Measurements from ENCODE around the gene CREB3L1. TPM values are rescaled to one million over a fixed set of nuclear protein-coding genes. Genes with fewer than 3 reads are reported as not detected.
A peak's percentile ranks its signal among the peaks of the same experiment; 100 is the strongest.

Gene CREB3L1
- polyA plus RNA-seq, 1 experiment = 39.4 TPM

- H3K36me3 ChIP-seq (ENCODE audit: control insufficient read depth, insufficient read depth, low read length) = peaks cover 2% of the 10 kb centered on the region; the same call in 1 of the 2 replicates
- peak within 1 kb of the TSS; percentile 95 for H3K4me3 ChIP-seq (ENCODE audit: low read depth, low read length)
- POLR2A ChIA-PET = no interaction called here
- H3K27me3 ChIP-seq (ENCODE audit: control insufficient read depth, insufficient read depth, low read length) = no peaks in the 10 kb centered on the region
- DNase-seq (ENCODE audit: low read depth) = no peak
- CTCF ChIA-PET = interaction anchor here (0.6 to 11.0 kb wide), 16 partner anchors 8 to 178 kb away, joined by 3 to 162 read pairs (median 4); no protein-coding TSS in a partner anchor
- TF ChIP-seq CTCF (IDR thresholded peaks at IDR 0.05; ENCODE audit: insufficient read depth, low read depth, low read length) = peak; percentile 33
These were observed 69.6 kb downstream of the CREB3L1 start, which contains the start of gene DGKZ for GRCh38 chr11:46346886-46347636. Gene DGKZ, plus strand, starts transcription at chr11:46347463. Its CDS starts 197 bp downstream, at chr11:46347660.

GRCh38 chr11:46347637-46348311 is 70.3 kb downstream of the CREB3L1 start:
- ChIA-PET CTCF (interaction anchor here (0.6 to 11.0 kb wide), 15 partner anchors 9 to 177 kb away, joined by 3 to 162 read pairs (median 4); no protein-coding TSS in a partner anchor), POLR2A (no interaction called here)
- H3K4me3 ChIP-seq (ENCODE audit: low read depth, low read length) = peak overlapping the region; percentile 95
- TF ChIP-seq CTCF (IDR thresholded peaks at IDR 0.05; ENCODE audit: insufficient read depth, low read depth, low read length) = no peak
- no peak for DNase-seq (ENCODE audit: low read depth)
- H3K36me3 ChIP-seq (ENCODE audit: control insufficient read depth, insufficient read depth, low read length) = peaks cover 2% of the 10 kb centered on the region; the same call in 1 of the 2 replicates
- H3K27me3 ChIP-seq (ENCODE audit: control insufficient read depth, insufficient read depth, low read length) = no peaks in the 10 kb centered on the region

- CTCF ChIA-PET = interaction anchor here (0.8 to 11.0 kb wide), 3 partner anchors 10 to 189 kb away, joined by 3 to 162 read pairs (median 5); no protein-coding TSS in a partner anchor
These were observed 71.3 kb downstream of the CREB3L1 start for GRCh38 chr11:46348566-46349401.

GRCh38 chr11:46350695-46351094 is 73.2 kb downstream of the CREB3L1 start:
- POLR2A ChIA-PET = interaction anchor here (0.5 kb wide), 1 partner anchor 104 kb away, joined by 3 read pairs; no protein-coding TSS in a partner anchor
- no peak for TF ChIP-seq CTCF (IDR thresholded peaks at IDR 0.05; ENCODE audit: insufficient read depth, low read depth, low read length)
- Histone ChIP-seq H3K4me3 (ENCODE audit: low read depth, low read length) (no peak overlapping the region), H3K36me3 (ENCODE audit: control insufficient read depth, insufficient read depth, low read length) (peaks cover 2% of the 10 kb centered on the region; the same call in 1 of the 2 replicates), H3K27me3 (ENCODE audit: control insufficient read depth, insufficient read depth, low read length) (no peaks in the 10 kb centered on the region)
- no peak for DNase-seq (ENCODE audit: low read depth)
- CTCF ChIA-PET = interaction anchor here (1.9 to 11.0 kb wide), 2 partner anchors 14 to 21 kb away, joined by 9 to 162 read pairs; no protein-coding TSS in a partner anchor

More at GRCh38 chr11:46348566-46349401, 71.3 kb downstream of the CREB3L1 start:
- Histone ChIP-seq H3K36me3 (ENCODE audit: control insufficient read depth, insufficient read depth, low read length) (peaks cover 2% of the 10 kb centered on the region; the same call in 1 of the 2 replicates), H3K4me3 (ENCODE audit: low read depth, low read length) (peak overlapping the region; percentile 95), H3K27me3 (ENCODE audit: control insufficient read depth, insufficient read depth, low read length) (no peaks in the 10 kb centered on the region)
- POLR2A ChIA-PET = no interaction called here
- TF ChIP-seq CTCF (IDR thresholded peaks at IDR 0.05; ENCODE audit: insufficient read depth, low read depth, low read length) = no peak
- no peak for DNase-seq (ENCODE audit: low read depth)
